Mucosa of gallbladder (tissue), 1 donor: ENCODE measurements around the gene RER1. TPM values are rescaled to one million over a fixed set of nuclear protein-coding genes. Genes with fewer than 3 reads are reported as not detected.

Experiments
- DNase-seq: peaks from one replicate; pipeline ENCODE4 v3.0.0-alpha.2; 2020; ENCODE audit warnings: low spot score
- total RNA-seq: library from RNA; stranded (reverse); gene quantifications from one replicate; pipeline ENCODE4 v1.2.1, GENCODE V29; 2021
- donor health status: DM: no; HTN: no; CAD: no.

RER1 gene
- total RNA-seq, 1 donor from 2014 or later: 172 TPM

GRCh38 chr1:2407166-2407990 is 15.7 kb downstream of the RER1 start:
- no peak for DNase-seq

GRCh38 chr1:2407991-2408275 is 16.3 kb downstream of the RER1 start:
- no peak for DNase-seq

GRCh38 chr1:2408456-2408855 is 16.8 kb downstream of the RER1 start:
- no peak for DNase-seq

- DNase-seq: no peak
Measured at GRCh38 chr1:2408859-2409276, 17.2 kb downstream of the RER1 start.

- DNase-seq: no peak
Measured at GRCh38 chr1:2409745-2410144, 18.1 kb downstream of the RER1 start.

GRCh38 chr1:2411801-2412394 is 20.3 kb downstream of the RER1 start:
- DNase-seq: no peak

- DNase-seq: peak; percentile 97
Measured at GRCh38 chr1:2412395-2412772, 20.7 kb downstream of the RER1 start, which contains the start of gene PEX10. Gene PEX10 (minus strand): TSS chr1:2412564. CDS start chr1:2412502, 62 bp downstream.

GRCh38 chr1:2412773-2413494 is 21.3 kb downstream of the RER1 start:
- DNase-seq: no peak

- no peak for DNase-seq
Measured at GRCh38 chr1:2413495-2414296, 22.1 kb downstream of the RER1 start.

GRCh38 chr1:2414297-2414958 is 22.8 kb downstream of the RER1 start:
- peak; percentile 77 for DNase-seq

- no peak for DNase-seq
Measured at GRCh38 chr1:2415337-2415736, 23.7 kb downstream of the RER1 start.

GRCh38 chr1:2415801-2416208 is 24.2 kb downstream of the RER1 start:
- DNase-seq: no peak

- no peak for DNase-seq
Measured at GRCh38 chr1:2416403-2416802, 24.8 kb downstream of the RER1 start.

- DNase-seq: no peak
Measured at GRCh38 chr1:2417083-2417832, 25.6 kb downstream of the RER1 start.

GRCh38 chr1:2417833-2418225 is 26.2 kb downstream of the RER1 start:
- no peak for DNase-seq

GRCh38 chr1:2418791-2419320 is 27.2 kb downstream of the RER1 start:
- DNase-seq: no peak

GRCh38 chr1:2419416-2419815 is 27.8 kb downstream of the RER1 start:
- no peak for DNase-seq

GRCh38 chr1:2422523-2422922 is 30.9 kb downstream of the RER1 start:
- no peak for DNase-seq

- DNase-seq: no peak
Measured at GRCh38 chr1:2425892-2426291, 34.3 kb downstream of the RER1 start.

- no peak for DNase-seq
Measured at GRCh38 chr1:2426540-2426939, 34.9 kb downstream of the RER1 start.

- no peak for DNase-seq
Measured at GRCh38 chr1:2427051-2427450, 35.4 kb downstream of the RER1 start.
